Tibial artery (tissue), 4 donors: Measurements from ENCODE around the gene PSD2.
A peak's percentile ranks its signal among the peaks of the same experiment; 100 is the strongest.

Experiments
- DNase-seq, 2 donors: peaks; one replicate each; pipeline ENCODE4 v3.0.0-alpha.2; 2019
- H3K27ac ChIP-seq, 2 donors: fragments of 200-600 bp; sonication (generic) in 1 of 2; 1 replicate in 1 of 2; 2 replicates in 1 of 2; pipeline ENCODE4 v1.5.1; 2018 to 2019; ENCODE audit warnings: mild to moderate bottlenecking in 1 of 2
- H3K27me3 ChIP-seq, 2 donors: fragments of 200-600 bp; sonication (generic) in 1 of 2; one replicate each; pipeline versions ENCODE4 v1.5.1 to v1.6.0; 2016 to 2019
- H3K36me3 ChIP-seq, 3 donors: fragments of 200-600 bp; sonication (generic) in 2 of 3; one replicate each; pipeline ENCODE4 v1.5.1; 2016 to 2019; ENCODE audit warnings: mild to moderate bottlenecking in 2 of 3
- H3K4me1 ChIP-seq, 4 donors: fragments of 200-600 bp; sonication (generic) in 2 of 4; 1 replicate in 3 of 4; 2 replicates in 1 of 4; pipeline ENCODE4 v1.5.1; 2016 to 2019
- H3K4me3 ChIP-seq, 2 donors: fragments of 200-600 bp; sonication (generic) in 1 of 2; 1 replicate in 1 of 2; 2 replicates in 1 of 2; pipeline ENCODE4 v1.5.1; 2018 to 2019; ENCODE audit warnings: mild to moderate bottlenecking in 2 of 2
- H3K9me3 ChIP-seq, 3 donors: fragments of 200-600 bp; sonication (generic) in 1 of 3; one replicate each; pipeline ENCODE4 v1.5.1; 2016 to 2019
- CTCF ChIP-seq, 2 experiments: fragments of 200-600 bp in 1 of 2; fragments of 450-650 bp in 1 of 2; IDR thresholded peaks; one replicate each; pipeline ENCODE4 v1.5.1; 2017 to 2019; ENCODE audit warnings: antibody characterized with exemption in 2 of 2, mild to moderate bottlenecking in 1 of 2, moderate library complexity in 1 of 2
- intact Hi-C: fragments of 100-400 bp; cut with DNase I; formaldehyde crosslinking; loops from one replicate; pipeline ENCODE4 v1.15.0; 2023; ENCODE audit warnings: low total_unique reads

The PSD2 gene

DNA sequence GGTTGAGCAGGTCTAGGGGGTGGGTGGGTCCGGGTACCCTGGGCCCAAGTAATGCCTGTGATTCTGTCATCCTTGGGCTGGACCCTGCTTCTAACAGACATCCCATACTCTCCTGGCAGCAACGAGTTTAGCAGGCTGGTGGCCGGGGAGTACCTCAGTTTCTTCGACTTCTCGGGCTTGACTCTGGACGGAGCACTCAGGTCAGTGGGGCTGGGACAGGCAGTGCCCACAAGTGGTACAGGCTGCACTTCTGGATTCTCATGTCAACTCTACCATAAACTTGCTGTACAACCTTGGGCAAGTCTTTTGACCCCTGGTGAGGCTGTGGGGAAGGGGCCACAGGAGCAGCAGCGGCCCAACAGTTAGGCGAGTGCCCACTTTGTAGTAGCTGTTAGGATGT lies 21.8 kb downstream of the PSD2 start:
- H3K36me3 ChIP-seq, result peaks cover 0 to 4% (median 0%) of the 10 kb centered on the region in 3 donors
- H3K9me3 ChIP-seq, result peaks cover 0 to 12% (median 0%) of the 10 kb centered on the region in 3 donors
- DNase-seq, result peak in 1 of 2 donors; percentile 37
- no peak overlapping the region for H3K27ac ChIP-seq
- H3K4me3 ChIP-seq, result no peak overlapping the region
- TF ChIP-seq CTCF (IDR thresholded peaks at IDR 0.05), result no peak
- H3K4me1 ChIP-seq, result no peaks in the 10 kb centered on the region
- H3K27me3 ChIP-seq, result no peaks in the 10 kb centered on the region
- intact Hi-C loops, result no loop called here

- DNase-seq, result peak in 1 of 2 donors; percentile 34
- peaks cover 0 to 12% (median 0%) of the 10 kb centered on the region in 3 donors for H3K9me3 ChIP-seq
- no peak for TF ChIP-seq CTCF (IDR thresholded peaks at IDR 0.05)
- H3K36me3 ChIP-seq, result peaks cover 0 to 4% (median 0%) of the 10 kb centered on the region in 3 donors
- H3K27ac ChIP-seq, result no peak overlapping the region
- H3K4me3 ChIP-seq, result no peak overlapping the region
- H3K27me3 ChIP-seq, result no peaks in the 10 kb centered on the region
- intact Hi-C loops, result no loop called here
- no peaks in the 10 kb centered on the region for H3K4me1 ChIP-seq
Observed at GRCh38 chr5:139817970-139818369, 22.4 kb downstream of the PSD2 start.

- H3K4me3 ChIP-seq, result no peak overlapping the region
- no peaks in the 10 kb centered on the region for H3K4me1 ChIP-seq
- peaks cover 0 to 4% (median 0%) of the 10 kb centered on the region in 3 donors for H3K36me3 ChIP-seq
- H3K27ac ChIP-seq, result no peak overlapping the region
- no peak for TF ChIP-seq CTCF (IDR thresholded peaks at IDR 0.05)
- DNase-seq, result peak in 1 of 2 donors; percentile 41
- H3K9me3 ChIP-seq, result peaks cover 0 to 12% (median 0%) of the 10 kb centered on the region in 3 donors
- H3K27me3 ChIP-seq, result no peaks in the 10 kb centered on the region
- intact Hi-C loops, result no loop called here
Observed at GRCh38 chr5:139820130-139820529, 24.5 kb downstream of the PSD2 start.

GRCh38 chr5:139820606-139821005 lies 25.0 kb downstream of the PSD2 start:
- no peak for TF ChIP-seq CTCF (IDR thresholded peaks at IDR 0.05)
- H3K4me3 ChIP-seq, result no peak overlapping the region
- no peak overlapping the region for H3K27ac ChIP-seq
- DNase-seq, result peak in 1 of 2 donors; percentile 3
- peaks cover 0 to 12% (median 0%) of the 10 kb centered on the region in 3 donors for H3K9me3 ChIP-seq
- H3K4me1 ChIP-seq, result no peaks in the 10 kb centered on the region
- no peaks in the 10 kb centered on the region for H3K27me3 ChIP-seq
- intact Hi-C loops, result no loop called here
- H3K36me3 ChIP-seq, result peaks cover 0 to 4% (median 0%) of the 10 kb centered on the region in 3 donors

GRCh38 chr5:139821806-139822552 lies 26.4 kb downstream of the PSD2 start:
- H3K9me3 ChIP-seq, result peaks cover 0 to 12% (median 0%) of the 10 kb centered on the region in 3 donors
- peaks cover 0 to 4% (median 0%) of the 10 kb centered on the region in 3 donors for H3K36me3 ChIP-seq
- H3K27ac ChIP-seq, result no peak overlapping the region
- H3K4me1 ChIP-seq, result no peaks in the 10 kb centered on the region
- peak in 1 of 2 donors; percentile 57 for DNase-seq
- no peaks in the 10 kb centered on the region for H3K27me3 ChIP-seq
- H3K4me3 ChIP-seq, result no peak overlapping the region
- intact Hi-C loops, result no loop called here
- no peak for TF ChIP-seq CTCF (IDR thresholded peaks at IDR 0.05)
